Heart right ventricle (tissue), 16 donors: ENCODE measurements around the gene PYCR2. TPM values are rescaled to one million over a fixed set of nuclear protein-coding genes. Genes with fewer than 3 reads are reported as not detected.

Experiments used
- ATAC-seq, 8 donors: fragments of 200-7000 bp; cut with Tn5 transposase; one replicate each; pipeline ENCODE4 v1.9.1; 2020; ENCODE audit warnings: mild to moderate bottlenecking in 8 of 8, moderate library complexity in 8 of 8, moderate number of reproducible peaks in 1 of 8
- DNase-seq, 2 donors: peaks; one replicate each; pipeline ENCODE4 v3.0.0-alpha.2; 2020
- H3K27ac ChIP-seq, 10 donors: fragments of 200-600 bp; sonication (generic) in 2 of 10; one replicate each; pipeline versions ENCODE4 v1.5.0 to v1.8.0; 2020 to 2022; ENCODE audit warnings: mild to moderate bottlenecking in 3 of 10
- H3K27me3 ChIP-seq, 7 donors: fragments of 200-600 bp; one replicate each; pipeline ENCODE4 v1.8.0; 2021 to 2022; ENCODE audit warnings: mild to moderate bottlenecking in 2 of 7
- H3K36me3 ChIP-seq, 9 donors: fragments of 200-600 bp; sonication (generic) in 1 of 9; one replicate each; pipeline versions ENCODE4 v1.5.0 to v1.8.0; 2020 to 2022; ENCODE audit warnings: mild to moderate bottlenecking in 2 of 9
- H3K4me1 ChIP-seq, 9 donors: fragments of 200-600 bp; sonication (generic) in 1 of 9; one replicate each; pipeline versions ENCODE4 v1.5.0 to v1.8.0; 2020 to 2022; ENCODE audit warnings: mild to moderate bottlenecking in 4 of 9
- H3K4me3 ChIP-seq, 10 donors: fragments of 200-600 bp; sonication (generic) in 2 of 10; one replicate each; pipeline versions ENCODE4 v1.5.0 to v1.8.0; 2020 to 2022; ENCODE audit warnings: mild to moderate bottlenecking in 7 of 10, moderate library complexity in 2 of 10
- H3K9me3 ChIP-seq, 11 donors: fragments of 200-600 bp in 10 of 11; sonication (generic) in 2 of 11; one replicate each; pipeline versions ENCODE4 v1.5.0 to v1.8.0; 2013 to 2022; ENCODE audit warnings: mild to moderate bottlenecking in 2 of 11, control low read depth in 1 of 11, moderate library complexity in 1 of 11
- WGBS, 2 donors: extraction: QIAGEN DNeasy Blood & Tissue Kit; methylation state at CpG; one replicate each; pipeline ENCODE4 v1.1.7; 2013; ENCODE audit warnings: inconsistent platforms in 1 of 2; 5-methylcytosine and 5-hydroxymethylcytosine counted together
- intact Hi-C, 10 donors: fragments of 100-400 bp; cut with DNase I; formaldehyde crosslinking; loops; one replicate each; pipeline versions ENCODE4 v1.11.1 to v1.14.2; 2022
- polyA plus RNA-seq, 2 donors: library from polyadenylated mRNA; stranded (reverse); fragments of 200-250 nt; gene quantifications; one replicate each; pipeline ENCODE4 v1.2.3, GENCODE V29; 2013
- total RNA-seq, 10 donors: library from RNA; stranded (reverse); fragmentation: NEBNext Ultra II Directional in 3 of 10; extraction: Animal tissue kit (Norgen Biotek cat#: 25700) in 3 of 10; gene quantifications; one replicate each; pipeline versions ENCODE4 v1.2.1 to v1.2.4, GENCODE V29; 2021 to 2023
- TF ChIP-seq, protein P1 (sequence below), 9 donors: fragments of 200-600 bp; sonication (generic) in 2 of 9; IDR thresholded peaks; one replicate each; pipeline versions ENCODE4 v1.5.0 to v1.8.0; 2021 to 2022; ENCODE audit warnings: antibody characterized with exemption in 9 of 9, mild to moderate bottlenecking in 5 of 9, moderate library complexity in 1 of 9
- donor health status: Arrhythmogenic right ventricular cardiomyopathy.
- donor health status: ischemic (EF 13 %, LVEDD 7.1; RV severe dilation, severe dysfunction).
- donor health status: healthy with polysubstance abuse.
- donor health status: DM: no; HTN: yes; CAD: no.
- donor health status: DM: no; HTN: no; CAD: no.
- donor health status: ischemic (EF 25% LVEDD 6.9; RV normal size, moderate dysfunction).
- donor health status: ischemic (EF 25% LVEDD 5.7; RV mildly dilated, moderate dysfunction).
- donor health status: healthy.
- donor health status: DM: yes; HTN: yes; CAD: no.
- donor health status: Ischemic cardiomyopathy.
- donor health status: ischemic (EF 35%, LVEDD 5.7; RV mildly dilated, moderate dysfunction).
- donor health status: nonischemic (EF 11% LVEDD 7.7; RV severe dilation, severe dysfunction).
- donor health status: DM: yes; HTN: yes; CAD: no.
- donor health status: PGD.
- donor health status: ischemic (EF 29% LVEDD 5.4; RV normal size, mild dysfunction).
- donor health status: nonischemic (EF 23%, LVEDD 6.1; RV moderate dilation, normal function).

The PYCR2 gene
- total and polyA plus RNA-seq, 12 donors: 42.5 to 96.0 (median 62.7) TPM

DNA sequence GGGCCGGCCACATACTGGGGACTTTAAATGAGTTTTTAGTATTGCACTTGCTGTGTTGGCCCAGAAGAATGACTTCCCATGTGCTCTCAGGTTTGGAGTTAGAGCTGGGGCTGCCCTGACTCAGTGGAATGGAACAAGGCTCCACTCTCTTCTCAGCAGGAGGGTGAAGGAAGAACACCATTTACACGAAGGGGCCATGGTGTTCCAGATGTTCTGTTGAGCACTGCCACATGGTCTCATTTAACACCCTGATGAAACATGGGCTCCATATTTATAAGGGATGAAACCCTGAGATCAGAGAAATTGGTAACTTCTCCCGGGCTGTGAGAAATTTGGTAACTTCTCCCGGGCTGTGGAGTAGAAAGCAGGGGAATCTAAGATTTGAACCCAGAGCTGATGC is 5.8 kb downstream of the PYCR2 start:
- intact Hi-C loops: loop anchor here in 3 of 10 donors (5.0 to 10.0 kb wide), 2 partner anchors 36 to 57 kb away; partner anchors contain the start of gene TMEM63A (in 1 of the 3)
- DNase-seq (no peak), ATAC-seq (no peak)
- peaks cover 0 to 88% (median 8%) of the 10 kb centered on the region in 9 donors for H3K36me3 ChIP-seq
- H3K9me3 ChIP-seq: no peaks in the 10 kb centered on the region
- no peak overlapping the region for H3K27ac ChIP-seq
- 91 to 94% methylated on average over 4 of the region's 4 CpGs for WGBS, 2 donors
- no peak overlapping the region for H3K4me3 ChIP-seq
- peaks cover 3 to 36% (median 20%) of the 10 kb centered on the region in 9 donors for H3K4me1 ChIP-seq
- no peaks in the 10 kb centered on the region for H3K27me3 ChIP-seq
- TF ChIP-seq, protein P1, sequence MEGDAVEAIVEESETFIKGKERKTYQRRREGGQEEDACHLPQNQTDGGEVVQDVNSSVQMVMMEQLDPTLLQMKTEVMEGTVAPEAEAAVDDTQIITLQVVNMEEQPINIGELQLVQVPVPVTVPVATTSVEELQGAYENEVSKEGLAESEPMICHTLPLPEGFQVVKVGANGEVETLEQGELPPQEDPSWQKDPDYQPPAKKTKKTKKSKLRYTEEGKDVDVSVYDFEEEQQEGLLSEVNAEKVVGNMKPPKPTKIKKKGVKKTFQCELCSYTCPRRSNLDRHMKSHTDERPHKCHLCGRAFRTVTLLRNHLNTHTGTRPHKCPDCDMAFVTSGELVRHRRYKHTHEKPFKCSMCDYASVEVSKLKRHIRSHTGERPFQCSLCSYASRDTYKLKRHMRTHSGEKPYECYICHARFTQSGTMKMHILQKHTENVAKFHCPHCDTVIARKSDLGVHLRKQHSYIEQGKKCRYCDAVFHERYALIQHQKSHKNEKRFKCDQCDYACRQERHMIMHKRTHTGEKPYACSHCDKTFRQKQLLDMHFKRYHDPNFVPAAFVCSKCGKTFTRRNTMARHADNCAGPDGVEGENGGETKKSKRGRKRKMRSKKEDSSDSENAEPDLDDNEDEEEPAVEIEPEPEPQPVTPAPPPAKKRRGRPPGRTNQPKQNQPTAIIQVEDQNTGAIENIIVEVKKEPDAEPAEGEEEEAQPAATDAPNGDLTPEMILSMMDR (IDR thresholded peaks at IDR 0.05): no peak

DNA sequence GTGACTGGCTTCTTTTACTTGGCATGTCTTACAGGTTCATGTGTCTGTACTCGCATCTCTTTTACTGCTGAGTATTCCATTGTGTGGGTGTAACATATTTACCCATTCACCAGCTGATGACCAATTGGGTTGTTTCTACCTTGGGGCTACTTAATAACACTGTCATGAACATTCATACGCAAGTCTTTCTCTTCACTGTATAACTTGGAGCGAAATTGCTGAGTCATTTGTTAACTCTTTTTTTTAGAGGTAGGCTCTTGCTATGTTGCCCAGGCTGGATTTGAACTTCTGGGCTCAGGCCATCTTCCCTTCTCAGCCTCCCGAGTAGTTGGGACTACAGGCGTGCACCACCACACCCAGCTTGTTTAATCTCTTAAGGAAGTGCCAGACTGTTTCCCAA is 6.5 kb downstream of the PYCR2 start:
- TF ChIP-seq, protein P1 (IDR thresholded peaks at IDR 0.05): no peak
- no peak overlapping the region for H3K27ac ChIP-seq
- no peaks in the 10 kb centered on the region for H3K9me3 ChIP-seq
- H3K4me1 ChIP-seq: peaks cover 0 to 29% (median 12%) of the 10 kb centered on the region in 9 donors
- WGBS, 2 donors: 91 to 93% methylated on average over 5 of the region's 5 CpGs
- no peaks in the 10 kb centered on the region for H3K27me3 ChIP-seq
- DNase-seq (no peak), ATAC-seq (no peak)
- no peak overlapping the region for H3K4me3 ChIP-seq
- intact Hi-C loops: loop anchor here in 3 of 10 donors (5.0 to 10.0 kb wide), 2 partner anchors 35 to 57 kb away; partner anchors contain the start of gene TMEM63A (in 1 of the 3)
- peaks cover 0 to 96% (median 8%) of the 10 kb centered on the region in 9 donors for H3K36me3 ChIP-seq

DNA sequence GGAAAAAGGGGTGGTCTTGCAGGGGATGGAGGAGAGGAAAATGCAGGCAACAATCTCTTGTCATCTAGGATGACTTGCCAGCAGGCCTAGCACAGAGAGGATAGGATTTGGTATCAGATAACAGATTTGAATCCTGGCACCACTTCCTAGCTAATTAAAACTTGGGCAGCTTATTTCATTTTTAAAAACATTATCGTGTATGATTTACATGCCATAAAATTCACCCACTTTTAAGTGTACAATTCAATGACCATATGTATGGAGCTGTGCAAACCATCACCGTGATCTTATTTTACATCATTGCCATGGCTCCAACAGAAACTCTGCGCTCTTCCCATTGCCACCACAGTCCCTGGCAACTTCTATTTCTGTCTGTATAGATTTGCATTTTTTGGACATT is 6.9 kb downstream of the PYCR2 start:
- H3K4me3 ChIP-seq: no peak overlapping the region
- no peak overlapping the region for H3K27ac ChIP-seq
- intact Hi-C loops: loop anchor here in 3 of 10 donors (5.0 to 10.0 kb wide), 2 partner anchors 35 to 58 kb away; partner anchors contain the start of gene TMEM63A (in 1 of the 3)
- DNase-seq (no peak), ATAC-seq (no peak)
- no peaks in the 10 kb centered on the region for H3K27me3 ChIP-seq
- TF ChIP-seq, protein P1 (IDR thresholded peaks at IDR 0.05): no peak
- H3K9me3 ChIP-seq: no peaks in the 10 kb centered on the region
- 96 to 98% methylated on average over 3 of the region's 3 CpGs for WGBS, 2 donors
- H3K4me1 ChIP-seq: peaks cover 0 to 25% (median 10%) of the 10 kb centered on the region in 9 donors
- H3K36me3 ChIP-seq: peaks cover 0 to 94% (median 8%) of the 10 kb centered on the region in 9 donors

DNA sequence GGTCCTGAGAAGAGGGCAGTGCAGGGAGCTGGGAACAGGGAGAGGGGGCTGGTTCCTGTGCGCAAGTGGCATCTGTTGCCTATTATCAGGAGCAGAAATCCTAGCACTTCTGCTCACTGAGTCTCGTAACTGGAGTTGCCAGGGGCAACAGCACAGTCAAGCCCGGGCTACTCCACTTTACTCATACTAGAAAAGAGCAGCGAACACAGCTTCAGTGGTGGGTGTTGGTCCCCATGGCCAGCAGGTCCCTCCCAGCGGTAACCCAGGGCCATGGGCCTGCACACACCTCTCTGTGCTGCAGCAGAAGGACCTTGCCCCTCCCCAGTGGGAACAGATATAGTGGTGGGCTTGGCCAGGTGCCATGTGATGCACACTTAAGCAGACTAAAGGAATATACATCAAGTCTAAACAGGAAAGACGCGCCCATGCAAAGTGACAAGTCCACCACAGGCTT is 8.5 kb downstream of the PYCR2 start:
- Histone ChIP-seq H3K27ac (no peak overlapping the region), H3K4me3 (no peak overlapping the region), H3K27me3 (no peaks in the 10 kb centered on the region), H3K4me1 (peaks cover 0 to 27% (median 14%) of the 10 kb centered on the region in 9 donors), H3K9me3 (no peaks in the 10 kb centered on the region), H3K36me3 (peaks cover 0 to 79% (median 8%) of the 10 kb centered on the region in 9 donors)
- intact Hi-C loops: loop anchor here in 3 of 10 donors (5.0 to 10.0 kb wide), 2 partner anchors 33 to 59 kb away; partner anchors contain the start of gene TMEM63A (in 1 of the 3)
- DNase-seq (no peak), ATAC-seq (no peak)
- WGBS, 2 donors: 91% methylated on average over 7 of the region's 7 CpGs
- TF ChIP-seq, protein P1 (IDR thresholded peaks at IDR 0.05): no peak
